Fibroblast of lung (primary cell): ENCODE results near the gene TNNI3. TPM values are rescaled to one million over a fixed set of nuclear protein-coding genes. Genes with fewer than 3 reads are reported as not detected.

Experiments used
- DNase-seq, 2 donors: peaks; one replicate each; pipeline versions ENCODE4 v3.0.0 to v3.0.0-alpha.2; 2010; ENCODE audit warnings: low read depth in 2 of 2
- H2AFZ ChIP-seq: 2 replicates; pipeline ENCODE4 v1.5.1; 2012; ENCODE audit warnings: low read length, control low read depth, inconsistent platforms
- H3K27ac ChIP-seq: 2 replicates; pipeline ENCODE4 v1.5.1; 2011; ENCODE audit warnings: low read length, control low read depth; ENCODE audit not compliant: insufficient read depth
- H3K27me3 ChIP-seq: 2 replicates; pipeline ENCODE4 v1.5.1; 2011; ENCODE audit warnings: mild to moderate bottlenecking, low read length; ENCODE audit not compliant: control insufficient read depth, insufficient read depth
- H3K36me3 ChIP-seq: 2 replicates; pipeline ENCODE4 v1.5.1; 2011; ENCODE audit warnings: low read length; ENCODE audit not compliant: control insufficient read depth, insufficient read depth
- H3K4me1 ChIP-seq: 2 replicates; pipeline ENCODE4 v1.5.1; 2011; ENCODE audit warnings: low read length; ENCODE audit not compliant: control insufficient read depth, insufficient read depth; ENCODE audit errors: extremely low read depth
- H3K4me2 ChIP-seq: 2 replicates; pipeline ENCODE4 v1.5.1; 2011; ENCODE audit warnings: low read length, control low read depth; ENCODE audit not compliant: insufficient read depth; ENCODE audit errors: extremely low read depth
- H3K4me3 ChIP-seq, 4 experiments: fragments of 200-600 bp in 1 of 4; sonication (generic) in 1 of 4; replicated peaks in 1 of 4; 2 replicates each; pipeline ENCODE4 v1.5.1; 2011 to 2016; ENCODE audit warnings: low read length in 4 of 4, low read depth in 3 of 4, mild to moderate bottlenecking in 3 of 4, control low read depth in 2 of 4, inconsistent platforms in 1 of 4, mixed read lengths in 1 of 4; ENCODE audit not compliant: insufficient read depth in 1 of 4; ENCODE audit errors: control extremely low read depth in 1 of 4
- H3K79me2 ChIP-seq: 2 replicates; pipeline ENCODE4 v1.5.1; 2012; ENCODE audit warnings: mild to moderate bottlenecking, low read length, inconsistent platforms; ENCODE audit not compliant: control insufficient read depth, insufficient read depth
- H3K9ac ChIP-seq: 2 replicates; pipeline ENCODE4 v1.5.1; 2011; ENCODE audit warnings: mild to moderate bottlenecking, low read length, control low read depth; ENCODE audit not compliant: insufficient read depth
- H3K9me3 ChIP-seq: 2 replicates; pipeline ENCODE4 v1.5.1; 2012; ENCODE audit warnings: low read depth, low read length; ENCODE audit not compliant: control insufficient read depth, insufficient read depth
- H4K20me1 ChIP-seq: 2 replicates; pipeline ENCODE4 v1.5.1; 2011; ENCODE audit warnings: low read length; ENCODE audit not compliant: control insufficient read depth, insufficient read depth; ENCODE audit errors: extremely low read depth
- EZH2 ChIP-seq: IDR thresholded peaks from 2 replicates; pipeline ENCODE4 v1.5.1; 2012; ENCODE audit warnings: low read length, control low read depth, mild to moderate bottlenecking; ENCODE audit errors: missing control alignments
- polyA plus RNA-seq, 2 donors: library from polyadenylated mRNA; depleted of rRNA in 1 of 2; stranded (reverse) in 1 of 2; unstranded in 1 of 2; fragments of >200 nt; gene quantifications; 2 replicates each; pipeline ENCODE4 v1.2.1, GENCODE V29; 2011 to 2012; ENCODE audit warnings: missing spikeins in 1 of 2
- total RNA-seq: library from RNA; depleted of rRNA; stranded (reverse); fragments of >200 nt; gene quantifications from 2 replicates; pipeline ENCODE4 v1.2.1, GENCODE V29; 2014
- TF ChIP-seq, protein P1 (sequence below), 2 donors: IDR thresholded peaks in 1 of 2; conservative IDR thresholded peaks in 1 of 2; 1 replicate in 1 of 2; 2 replicates in 1 of 2; pipeline ENCODE4 v1.5.1; 2011 to 2012; ENCODE audit warnings: low read length in 2 of 2, control low read depth in 1 of 2, inconsistent platforms in 1 of 2, low read depth in 1 of 2, mild to moderate bottlenecking in 1 of 2

Gene TNNI3
- total and polyA plus RNA-seq, 2 donors (not counting 1 experiment from before 2014, with no cell fraction given) = not detected

DNA sequence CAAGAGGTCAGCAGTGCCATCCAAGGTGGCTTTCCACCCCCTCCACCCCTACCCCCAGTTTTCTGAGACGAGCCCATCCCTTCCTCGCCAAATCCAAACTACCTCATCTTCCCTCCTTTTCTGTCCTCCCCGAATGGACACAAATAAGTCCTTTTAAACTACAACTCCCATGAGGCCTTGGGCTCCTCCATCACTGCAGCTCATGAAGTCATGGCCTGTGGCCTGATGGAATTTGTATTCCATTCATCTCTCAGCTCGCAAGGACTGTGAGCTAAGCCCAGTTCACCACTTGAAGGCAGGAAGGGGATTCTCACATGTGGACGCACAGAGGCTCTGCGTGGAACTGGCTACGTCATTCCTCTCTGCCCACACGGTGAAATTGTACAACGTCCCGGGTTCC lies 39.3 kb upstream of the TNNI3 start:
- Histone ChIP-seq H3K27ac (no peak overlapping the region), H4K20me1 (no peaks in the 10 kb centered on the region), H3K9me3 (no peaks in the 10 kb centered on the region), H3K36me3 (no peaks in the 10 kb centered on the region), H3K4me1 (no peaks in the 10 kb centered on the region), H3K27me3 (no peaks in the 10 kb centered on the region), H3K9ac (no peak overlapping the region), H3K79me2 (no peaks in the 10 kb centered on the region), H3K4me3 (no peak overlapping the region), H3K4me2 (no peak overlapping the region), H2AFZ (no peak overlapping the region)
- no peak for TF ChIP-seq EZH2
- TF ChIP-seq, protein P1, sequence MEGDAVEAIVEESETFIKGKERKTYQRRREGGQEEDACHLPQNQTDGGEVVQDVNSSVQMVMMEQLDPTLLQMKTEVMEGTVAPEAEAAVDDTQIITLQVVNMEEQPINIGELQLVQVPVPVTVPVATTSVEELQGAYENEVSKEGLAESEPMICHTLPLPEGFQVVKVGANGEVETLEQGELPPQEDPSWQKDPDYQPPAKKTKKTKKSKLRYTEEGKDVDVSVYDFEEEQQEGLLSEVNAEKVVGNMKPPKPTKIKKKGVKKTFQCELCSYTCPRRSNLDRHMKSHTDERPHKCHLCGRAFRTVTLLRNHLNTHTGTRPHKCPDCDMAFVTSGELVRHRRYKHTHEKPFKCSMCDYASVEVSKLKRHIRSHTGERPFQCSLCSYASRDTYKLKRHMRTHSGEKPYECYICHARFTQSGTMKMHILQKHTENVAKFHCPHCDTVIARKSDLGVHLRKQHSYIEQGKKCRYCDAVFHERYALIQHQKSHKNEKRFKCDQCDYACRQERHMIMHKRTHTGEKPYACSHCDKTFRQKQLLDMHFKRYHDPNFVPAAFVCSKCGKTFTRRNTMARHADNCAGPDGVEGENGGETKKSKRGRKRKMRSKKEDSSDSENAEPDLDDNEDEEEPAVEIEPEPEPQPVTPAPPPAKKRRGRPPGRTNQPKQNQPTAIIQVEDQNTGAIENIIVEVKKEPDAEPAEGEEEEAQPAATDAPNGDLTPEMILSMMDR (conservative IDR thresholded peaks at IDR 0.05 in 1 of 2, IDR thresholded peaks at IDR 0.05 in 1 of 2; ENCODE audit: low read depth in 1 of 2, low read length in 2 of 2) = no peak
- DNase-seq = no peak

DNA sequence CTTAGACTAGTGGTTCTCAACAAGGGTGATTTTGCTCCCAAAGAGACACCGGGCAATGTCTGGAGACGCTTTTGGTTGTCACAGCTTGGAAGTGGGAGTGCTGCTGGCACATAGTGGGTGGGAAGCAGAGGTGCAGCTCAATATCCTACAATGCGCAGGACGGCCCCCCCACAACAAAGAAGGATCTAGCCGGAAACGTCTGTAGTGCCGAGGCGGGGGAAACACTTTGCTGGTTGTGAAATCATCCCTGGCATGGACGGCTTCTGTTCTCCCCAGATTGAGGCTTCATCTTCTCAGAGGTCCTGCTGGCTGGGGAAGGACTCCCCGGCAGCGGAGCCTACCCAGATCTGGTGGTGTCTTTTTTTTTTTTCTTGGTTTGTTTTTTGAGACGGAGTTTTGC lies 35.9 kb upstream of the TNNI3 start:
- Histone ChIP-seq H3K4me1 (no peaks in the 10 kb centered on the region), H3K4me3 (no peak overlapping the region), H3K36me3 (no peaks in the 10 kb centered on the region), H2AFZ (no peak overlapping the region), H3K27ac (no peak overlapping the region), H3K9ac (no peak overlapping the region), H3K4me2 (no peak overlapping the region), H4K20me1 (no peaks in the 10 kb centered on the region), H3K27me3 (no peaks in the 10 kb centered on the region), H3K79me2 (no peaks in the 10 kb centered on the region), H3K9me3 (no peaks in the 10 kb centered on the region)
- DNase-seq = no peak
- TF ChIP-seq, protein P1 (conservative IDR thresholded peaks at IDR 0.05 in 1 of 2, IDR thresholded peaks at IDR 0.05 in 1 of 2; ENCODE audit: low read depth in 1 of 2, low read length in 2 of 2) = no peak
- TF ChIP-seq EZH2 = no peak

DNA sequence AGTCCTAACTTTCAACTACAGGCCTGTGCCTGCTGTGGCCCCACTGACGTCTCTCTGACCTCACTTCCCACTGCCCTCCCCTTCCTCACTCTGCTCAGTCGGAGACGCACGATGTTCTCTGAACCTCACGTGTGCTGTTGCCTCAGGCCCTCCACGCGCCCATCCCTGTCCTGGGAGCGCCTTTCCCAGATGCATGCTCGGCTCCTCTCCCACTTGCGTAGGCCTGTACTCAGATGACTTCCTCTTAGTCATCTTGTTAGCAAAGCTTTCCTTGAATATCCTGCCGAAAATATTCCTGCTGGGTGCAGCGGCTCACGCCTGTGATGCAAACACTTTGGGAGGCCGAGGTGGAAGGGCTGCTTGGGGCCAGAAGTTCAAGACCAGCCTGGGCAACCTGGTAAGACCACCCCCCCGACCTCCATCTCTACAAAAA lies 31.9 kb upstream of the TNNI3 start:
- Histone ChIP-seq H3K27me3 (no peaks in the 10 kb centered on the region), H3K4me2 (no peak overlapping the region), H3K4me1 (no peaks in the 10 kb centered on the region), H3K4me3 (no peak overlapping the region), H4K20me1 (no peaks in the 10 kb centered on the region), H3K27ac (no peak overlapping the region), H3K9me3 (no peaks in the 10 kb centered on the region), H3K79me2 (no peaks in the 10 kb centered on the region), H2AFZ (no peak overlapping the region), H3K36me3 (no peaks in the 10 kb centered on the region), H3K9ac (no peak overlapping the region)
- DNase-seq = peak; percentile 96
- TF ChIP-seq EZH2 = no peak
- TF ChIP-seq, protein P1 (conservative IDR thresholded peaks at IDR 0.05 in 1 of 2, IDR thresholded peaks at IDR 0.05 in 1 of 2; ENCODE audit: low read depth in 1 of 2, low read length in 2 of 2) = no peak
